Measurements from ENCODE around the gene SLC9A9.

DNA sequence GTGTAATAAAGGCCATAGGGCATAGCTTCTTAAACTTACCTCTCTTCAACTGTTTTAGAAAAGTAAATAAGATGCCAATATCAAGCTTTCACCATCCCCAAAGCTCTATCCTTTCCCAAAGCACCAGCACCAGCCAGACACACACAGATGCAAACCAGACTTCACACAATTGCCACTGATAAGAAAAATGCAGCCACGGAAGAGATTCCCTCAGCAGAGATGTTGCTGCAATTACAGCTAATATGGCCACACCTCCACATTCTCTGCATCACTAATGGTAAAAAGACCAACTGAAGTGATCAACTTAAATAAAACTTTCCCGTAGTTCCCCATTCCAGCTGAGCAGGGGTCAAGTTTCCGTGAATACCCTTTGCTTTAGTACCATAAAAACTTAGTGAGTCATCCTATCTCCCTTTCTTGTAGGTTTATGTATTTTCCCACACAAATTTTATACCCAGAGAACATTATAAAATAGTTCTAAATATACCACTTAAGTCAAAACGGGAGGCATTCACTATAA, 64.4 kb downstream of the SLC9A9 start:
- TF ChIP-seq, protein P1, sequence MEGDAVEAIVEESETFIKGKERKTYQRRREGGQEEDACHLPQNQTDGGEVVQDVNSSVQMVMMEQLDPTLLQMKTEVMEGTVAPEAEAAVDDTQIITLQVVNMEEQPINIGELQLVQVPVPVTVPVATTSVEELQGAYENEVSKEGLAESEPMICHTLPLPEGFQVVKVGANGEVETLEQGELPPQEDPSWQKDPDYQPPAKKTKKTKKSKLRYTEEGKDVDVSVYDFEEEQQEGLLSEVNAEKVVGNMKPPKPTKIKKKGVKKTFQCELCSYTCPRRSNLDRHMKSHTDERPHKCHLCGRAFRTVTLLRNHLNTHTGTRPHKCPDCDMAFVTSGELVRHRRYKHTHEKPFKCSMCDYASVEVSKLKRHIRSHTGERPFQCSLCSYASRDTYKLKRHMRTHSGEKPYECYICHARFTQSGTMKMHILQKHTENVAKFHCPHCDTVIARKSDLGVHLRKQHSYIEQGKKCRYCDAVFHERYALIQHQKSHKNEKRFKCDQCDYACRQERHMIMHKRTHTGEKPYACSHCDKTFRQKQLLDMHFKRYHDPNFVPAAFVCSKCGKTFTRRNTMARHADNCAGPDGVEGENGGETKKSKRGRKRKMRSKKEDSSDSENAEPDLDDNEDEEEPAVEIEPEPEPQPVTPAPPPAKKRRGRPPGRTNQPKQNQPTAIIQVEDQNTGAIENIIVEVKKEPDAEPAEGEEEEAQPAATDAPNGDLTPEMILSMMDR (IDR thresholded peaks at IDR 0.05; ENCODE audit: poor library complexity) = no peak
- no peak for TF ChIP-seq EZH2 (IDR thresholded peaks at IDR 0.05; ENCODE audit: borderline replicate concordance)
